Stimulated activated CD4-positive, alpha-beta T cell treated with anti-CD3 and anti-CD28 coated beads, Interleukin-4, amount 100 ng/mL, for 48 hours (primary cell): ENCODE measurements around the gene TMEM61.
"Not testable (repeated sequence)": the region's sequence is repeated elsewhere in the genome, so short reads cannot be mapped to it uniquely, and the experiment has no call there.

Source experiments
- DNase-seq, 2 donors: peaks; one replicate each; pipeline ENCODE4 v3.0.0-alpha.2; 2020; ENCODE audit warnings: low read depth in 2 of 2

TMEM61 gene

DNA sequence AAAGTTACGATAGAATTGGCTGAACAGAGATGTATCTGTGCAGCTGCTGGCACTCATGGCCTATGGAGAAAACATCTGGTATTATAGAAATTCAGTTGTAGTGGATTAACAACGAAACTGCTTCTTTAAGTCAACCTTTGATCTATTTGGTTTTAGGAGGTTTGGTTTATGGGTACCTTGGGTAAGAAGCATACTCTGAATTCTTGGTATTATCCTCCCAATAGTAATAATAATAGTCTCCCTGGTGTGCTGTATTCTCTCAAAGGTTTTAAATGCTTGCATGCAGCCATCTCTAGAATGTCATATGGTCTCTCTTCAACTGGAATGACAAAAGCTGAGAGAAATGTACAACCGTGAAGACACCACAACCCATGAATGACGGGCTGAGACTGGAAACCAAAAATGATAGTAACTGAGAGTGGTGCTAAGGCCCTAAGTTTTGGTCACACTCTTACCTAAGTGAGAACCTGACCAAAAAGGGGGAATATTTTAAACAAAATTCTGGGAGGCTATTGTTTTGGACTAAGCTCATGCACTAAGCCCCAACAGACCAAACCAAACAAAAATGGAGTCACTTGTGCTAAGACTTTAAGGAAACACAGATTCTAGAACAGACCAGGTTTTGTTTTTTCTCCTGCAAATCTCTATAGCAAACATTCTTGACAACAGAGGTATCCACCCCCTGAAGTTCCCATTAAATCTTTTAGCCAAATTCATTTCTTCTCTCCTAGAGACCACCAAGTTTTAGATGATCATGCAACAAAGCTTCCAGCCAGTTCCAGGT, 17.6 kb upstream of the TMEM61 start:
- DNase-seq, result no peak

DNA sequence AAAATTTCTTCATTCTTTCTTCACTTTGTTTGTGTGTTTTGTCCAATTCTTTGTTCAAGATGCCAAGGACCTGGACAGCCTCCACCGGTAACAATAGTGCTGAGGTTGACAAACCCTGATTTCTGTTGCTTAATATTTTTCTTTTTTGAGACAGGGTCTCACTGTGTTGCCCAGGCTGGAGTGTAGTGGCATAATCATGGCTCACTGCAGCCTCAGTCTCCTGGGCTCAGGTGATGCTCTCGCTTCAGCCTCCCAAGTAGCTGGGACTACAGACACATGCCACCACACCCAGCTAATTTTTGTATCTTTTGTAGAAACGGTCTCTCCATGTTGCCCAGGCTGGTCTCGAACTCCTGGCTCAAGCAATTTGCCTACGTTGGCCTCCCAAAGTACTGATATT, 16.6 kb upstream of the TMEM61 start:
- not testable (repeated sequence) for DNase-seq

DNA sequence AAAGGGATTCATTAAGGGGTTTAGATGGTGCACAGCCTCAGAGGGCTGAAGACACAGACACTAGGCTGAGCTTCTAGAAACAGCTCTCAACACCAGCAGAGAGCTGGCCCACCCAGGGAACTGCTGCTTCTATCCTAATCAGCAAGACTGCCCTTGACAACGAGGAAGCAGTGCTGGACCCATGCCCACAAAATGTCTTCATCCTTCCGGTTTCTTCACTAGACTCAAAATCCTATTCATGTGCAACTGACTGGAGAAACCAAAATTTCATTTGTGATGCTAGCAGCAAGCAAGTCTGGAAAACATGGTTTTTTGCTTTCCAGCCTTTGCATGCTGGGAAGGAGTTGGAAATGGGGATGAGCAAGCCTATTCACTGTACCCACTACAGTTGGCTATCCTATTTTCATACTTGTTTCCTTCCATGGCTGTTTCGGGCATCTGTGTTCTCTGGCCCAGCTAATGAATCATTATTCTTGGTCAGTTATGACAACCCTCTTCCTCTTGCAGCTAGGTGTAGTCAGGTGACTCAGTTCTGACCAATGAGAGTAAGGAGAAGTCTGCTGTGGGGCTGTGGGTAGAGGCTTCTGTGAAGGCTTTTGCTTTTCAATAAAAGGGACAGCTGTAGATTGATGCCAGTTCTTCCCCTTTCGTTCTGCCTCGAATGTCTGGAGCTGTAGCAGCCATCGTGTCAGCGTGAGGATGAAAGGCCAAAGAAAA, 14.6 kb upstream of the TMEM61 start:
- DNase-seq, result no peak

DNA sequence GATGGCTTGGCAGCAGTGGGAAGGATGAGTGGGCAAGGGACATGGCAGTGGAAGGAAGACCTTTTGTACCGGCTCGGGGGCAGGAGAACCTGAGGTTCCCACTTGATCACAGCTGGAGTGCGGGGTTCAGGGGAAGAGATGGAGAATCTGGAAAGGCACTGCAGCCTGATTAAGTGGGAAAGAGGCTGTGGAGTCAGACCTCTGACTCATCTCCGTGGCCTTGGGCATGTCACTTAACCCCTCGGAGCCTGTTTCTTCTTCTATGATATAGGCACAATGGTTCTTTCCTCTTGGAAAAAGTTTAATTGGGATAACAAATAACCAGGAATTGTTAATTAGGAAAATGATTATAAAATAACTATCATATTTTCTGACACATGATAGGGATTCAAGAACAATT, 13.1 kb upstream of the TMEM61 start:
- DNase-seq, result no peak

DNA sequence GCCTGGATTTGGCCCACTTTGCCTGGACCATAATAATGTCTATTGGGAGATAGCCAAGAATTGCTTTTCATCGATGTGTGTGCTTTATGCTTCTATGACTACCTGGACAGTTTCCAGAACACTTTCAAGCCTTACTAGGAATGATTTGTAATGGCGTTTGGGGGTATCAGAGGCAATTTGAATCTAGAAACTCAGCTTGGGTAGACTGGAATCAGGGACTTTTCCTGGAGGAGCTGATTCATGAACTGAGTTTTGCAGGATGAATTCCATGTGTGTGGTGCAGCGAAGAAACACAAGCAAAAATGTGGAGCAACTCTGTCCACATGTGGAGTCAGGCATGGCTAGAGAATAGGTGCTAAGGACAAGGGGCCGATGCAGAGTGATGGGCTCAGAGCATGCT, 11.9 kb upstream of the TMEM61 start:
- no peak for DNase-seq

DNA sequence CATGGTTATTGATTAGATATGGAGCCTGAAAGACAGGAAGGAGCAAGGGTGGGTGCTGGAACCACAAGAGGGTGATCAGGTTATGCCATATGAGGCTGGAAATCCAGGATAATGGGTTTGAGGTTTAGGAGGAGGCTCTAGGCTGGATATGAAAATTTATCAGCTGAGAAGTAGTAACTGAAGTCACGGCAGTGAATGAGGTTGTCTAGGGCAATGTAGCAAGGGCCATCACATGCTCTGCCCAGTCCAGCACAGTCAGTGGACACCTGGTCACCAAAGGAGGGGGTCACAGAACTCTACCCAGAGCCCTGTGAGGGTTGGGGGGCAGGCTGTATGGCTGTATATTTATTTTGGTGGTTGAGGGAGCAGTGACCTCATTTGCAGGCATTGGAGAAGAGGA, 10.5 kb upstream of the TMEM61 start:
- DNase-seq, result no peak

DNA sequence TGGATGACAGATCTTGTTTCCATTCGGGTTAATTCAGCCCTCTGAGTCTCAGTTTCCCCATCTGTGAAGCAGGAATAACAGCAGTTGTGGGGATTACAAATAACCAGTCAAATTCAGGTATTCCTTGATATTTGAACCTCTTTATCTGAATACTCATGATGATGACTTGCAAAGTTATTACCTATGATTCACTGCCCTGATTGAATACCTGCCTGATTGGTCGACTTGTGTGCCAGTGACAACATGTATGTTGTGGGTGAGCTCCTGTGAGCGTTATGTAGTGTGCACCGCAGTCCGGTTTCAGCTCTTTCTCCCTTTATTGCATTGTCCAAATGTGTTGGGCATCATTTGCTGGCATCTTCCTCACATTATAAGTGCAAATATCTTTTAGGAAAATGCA, 9.5 kb upstream of the TMEM61 start:
- no peak for DNase-seq

DNA sequence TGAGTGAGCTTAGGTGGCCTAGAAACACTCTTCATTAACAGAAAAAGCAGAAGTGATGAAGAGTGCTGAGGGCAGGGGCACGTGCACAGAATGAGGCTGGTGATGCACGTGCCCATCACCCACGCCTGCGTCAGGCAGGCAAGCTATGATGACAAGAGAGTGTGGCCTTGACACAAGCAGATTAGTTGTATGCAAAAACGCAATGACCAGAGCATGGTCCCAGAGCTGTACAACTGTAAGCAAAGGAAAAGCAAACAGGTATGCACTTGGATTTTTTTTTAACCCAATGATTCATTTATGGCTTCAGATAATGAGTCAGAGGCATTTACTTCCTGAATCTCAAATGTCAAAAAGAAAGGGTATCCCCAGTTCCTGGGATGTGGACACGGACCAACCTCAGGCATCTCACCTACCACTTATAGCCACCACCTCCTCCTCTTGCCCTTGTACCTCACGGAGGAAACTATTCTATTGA, 9.1 kb upstream of the TMEM61 start:
- no peak for DNase-seq

DNA sequence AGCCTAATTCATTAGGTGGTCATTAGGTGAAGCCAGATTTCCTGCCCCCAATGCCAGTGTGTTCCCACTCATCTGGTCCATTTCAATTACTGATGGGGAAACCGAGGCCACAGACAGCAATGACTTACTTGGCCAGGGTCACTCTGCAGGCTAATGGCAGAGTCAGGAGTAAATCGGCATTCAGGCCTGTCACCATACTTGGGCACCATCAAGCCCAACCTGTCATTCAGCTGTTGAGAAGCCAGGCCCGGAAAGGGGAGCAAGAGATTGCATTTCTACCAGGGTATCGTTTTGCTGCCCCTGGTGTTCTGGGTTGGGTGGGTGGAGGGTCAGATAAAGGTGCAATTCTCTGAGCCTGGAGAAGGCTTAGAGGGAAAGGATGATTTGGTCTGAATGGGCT, 8.0 kb upstream of the TMEM61 start:
- DNase-seq, result no peak

DNA sequence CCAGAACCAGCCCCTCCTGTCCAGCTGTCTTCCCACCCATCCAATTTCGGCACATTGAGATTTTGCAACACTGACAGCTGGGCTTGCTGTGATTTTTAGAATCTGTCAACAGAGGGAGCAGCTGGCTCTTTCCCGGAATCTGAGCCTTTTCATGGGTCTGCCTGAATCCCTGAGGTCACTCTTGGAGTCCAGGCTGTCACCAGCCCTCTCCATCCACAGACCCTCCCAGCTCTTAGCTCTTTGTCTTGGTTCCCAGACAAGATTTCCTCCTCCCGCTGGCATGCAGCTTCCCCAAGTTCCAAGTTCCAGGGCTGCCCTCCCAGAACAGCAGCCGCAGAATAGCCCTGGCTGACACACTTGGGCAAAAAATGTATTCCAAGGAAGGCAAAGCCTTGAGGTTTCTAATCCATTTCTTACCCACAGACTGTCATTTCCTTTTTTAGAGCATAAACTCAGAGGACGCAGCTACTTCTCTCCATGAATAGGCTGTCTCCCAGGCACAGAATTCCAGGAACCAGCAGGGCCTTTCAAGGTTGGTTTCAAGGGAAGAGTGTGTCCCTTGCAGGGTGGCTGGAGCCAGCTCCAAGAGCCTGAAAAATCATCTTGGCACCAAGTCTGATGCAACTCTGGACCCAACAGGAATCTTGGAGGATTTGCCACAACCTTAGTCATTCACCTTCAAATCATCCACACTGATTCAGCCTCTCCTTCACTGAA, 7.1 kb upstream of the TMEM61 start:
- no peak for DNase-seq

DNA sequence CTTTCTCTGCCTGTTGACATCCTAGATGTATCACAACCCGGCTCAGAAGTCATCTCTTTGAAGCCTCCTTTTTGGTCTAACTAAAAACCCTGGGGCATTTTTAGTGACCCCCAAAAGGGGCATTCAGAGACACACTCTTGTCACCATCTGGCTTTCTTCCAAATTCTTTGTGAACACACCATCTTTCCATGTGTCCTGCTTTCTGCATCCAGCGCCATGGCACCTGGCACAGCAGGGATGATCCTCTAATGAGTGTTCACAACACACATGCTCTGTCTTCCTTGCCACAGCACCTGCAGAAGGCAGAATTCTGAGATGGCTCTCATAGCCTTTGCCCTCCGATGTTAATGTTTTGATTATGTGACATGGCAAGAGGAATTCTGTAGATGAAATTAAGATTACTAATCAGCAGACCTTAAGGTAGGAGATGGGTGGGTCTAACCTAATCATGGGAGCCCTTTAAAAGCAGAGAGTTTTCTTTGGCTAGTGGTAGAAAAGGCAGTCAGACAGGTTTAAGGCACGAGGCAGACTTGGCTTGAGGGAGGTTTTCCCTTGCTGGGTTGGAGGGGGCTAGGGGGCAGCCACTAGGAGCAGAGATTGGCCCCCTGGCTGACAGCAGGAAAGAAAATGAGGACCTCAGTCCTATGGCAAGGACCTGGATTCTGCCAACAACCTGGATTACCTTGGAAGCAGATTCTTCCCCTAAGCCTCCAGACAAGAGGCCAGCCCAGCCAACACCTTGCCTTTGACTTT, 4.9 kb upstream of the TMEM61 start:
- DNase-seq, result no peak

DNA sequence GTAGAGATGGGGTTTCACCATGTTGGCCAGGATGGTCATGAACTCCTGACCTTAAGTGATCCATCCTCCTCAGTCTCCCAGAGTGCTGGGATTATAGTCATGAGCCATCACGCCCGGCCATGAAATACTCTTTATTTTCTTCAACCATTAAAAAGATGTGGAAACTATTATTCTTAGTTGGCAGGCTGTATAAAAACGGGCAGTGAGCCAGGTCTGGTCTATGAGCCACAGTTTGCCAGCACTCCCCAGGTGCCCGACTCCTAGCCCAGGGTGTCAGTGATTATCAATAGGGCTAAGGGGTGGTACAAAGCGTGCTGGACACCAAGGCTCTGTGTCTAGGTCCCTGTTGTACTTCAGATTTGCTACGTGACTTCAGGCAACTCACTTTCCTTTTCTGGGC, 3.7 kb upstream of the TMEM61 start:
- DNase-seq, result no peak

DNA sequence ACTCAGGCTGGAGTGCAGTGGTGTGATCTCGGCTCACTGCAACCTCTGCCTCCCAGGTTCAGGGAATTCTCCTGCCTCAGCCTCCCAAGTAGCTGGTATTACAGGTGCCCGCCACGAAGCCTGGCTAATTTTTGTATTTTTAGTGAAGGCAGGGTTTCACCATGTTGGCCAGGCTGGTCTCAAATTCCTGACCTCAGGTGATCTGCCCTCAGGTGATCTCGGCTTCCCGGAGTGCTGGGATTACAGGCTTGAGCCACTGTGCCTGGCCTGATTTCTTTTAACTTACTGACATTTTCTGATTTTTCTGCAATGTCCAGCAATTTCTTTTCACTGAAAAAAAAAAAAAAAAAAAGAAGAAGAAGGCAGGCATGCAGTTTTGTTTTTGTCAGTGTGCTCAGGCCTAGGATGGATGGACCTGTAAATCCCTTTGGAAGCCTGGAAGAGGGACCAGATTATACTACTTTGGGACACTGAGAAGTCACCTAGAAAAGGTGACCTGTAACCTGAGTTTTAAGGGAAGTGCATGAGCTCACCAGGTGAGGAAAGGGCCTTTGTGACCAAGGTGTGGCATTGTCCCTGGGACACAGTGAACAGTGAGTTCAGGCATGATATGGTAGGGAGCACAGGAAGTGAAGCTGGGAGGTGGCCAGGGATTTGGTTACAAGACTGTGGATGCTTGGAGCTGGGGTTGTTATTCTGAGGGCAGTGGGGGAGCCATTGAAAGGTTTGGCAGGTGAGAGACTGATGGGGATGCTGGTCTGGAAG, 2.7 kb upstream of the TMEM61 start:
- no peak for DNase-seq

DNA sequence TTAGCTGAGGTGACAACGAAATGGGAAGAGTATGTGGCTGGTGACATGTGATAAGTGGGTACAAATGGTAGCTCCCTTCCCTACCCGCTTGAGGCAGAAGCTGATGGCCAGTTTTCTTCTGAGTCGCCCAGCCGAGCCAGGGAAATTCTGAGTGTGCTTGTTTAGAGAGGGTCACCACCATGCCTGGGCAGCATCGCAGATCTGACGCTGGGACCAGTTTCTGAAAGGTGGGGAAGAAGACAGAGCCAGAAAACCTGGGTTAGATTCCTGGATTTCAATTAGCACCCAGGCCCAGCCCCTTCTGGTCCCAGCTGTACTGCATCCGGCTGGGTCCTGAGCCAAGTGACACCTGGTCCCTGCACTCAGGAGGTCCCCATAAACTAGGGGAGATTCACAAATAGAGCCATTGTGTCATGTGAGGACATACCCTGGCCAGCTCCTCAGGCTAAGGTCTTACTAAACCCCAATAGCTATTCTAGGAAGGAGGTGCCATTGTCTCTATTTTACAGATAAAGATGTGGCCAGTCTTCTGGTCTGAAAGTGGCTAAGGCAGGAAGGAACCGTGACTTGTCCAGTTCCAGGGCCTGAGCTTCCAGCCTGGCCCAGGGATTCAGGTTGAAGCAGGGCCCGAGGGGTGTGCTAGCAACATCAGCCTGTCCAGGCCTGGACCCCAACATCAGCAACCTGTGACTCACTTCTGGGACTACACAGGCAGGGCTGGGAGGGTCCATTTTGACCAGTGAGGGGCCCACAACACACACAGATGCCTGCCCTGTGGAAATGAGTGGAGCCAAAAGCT, 1.7 kb upstream of the TMEM61 start:
- no peak for DNase-seq

DNA sequence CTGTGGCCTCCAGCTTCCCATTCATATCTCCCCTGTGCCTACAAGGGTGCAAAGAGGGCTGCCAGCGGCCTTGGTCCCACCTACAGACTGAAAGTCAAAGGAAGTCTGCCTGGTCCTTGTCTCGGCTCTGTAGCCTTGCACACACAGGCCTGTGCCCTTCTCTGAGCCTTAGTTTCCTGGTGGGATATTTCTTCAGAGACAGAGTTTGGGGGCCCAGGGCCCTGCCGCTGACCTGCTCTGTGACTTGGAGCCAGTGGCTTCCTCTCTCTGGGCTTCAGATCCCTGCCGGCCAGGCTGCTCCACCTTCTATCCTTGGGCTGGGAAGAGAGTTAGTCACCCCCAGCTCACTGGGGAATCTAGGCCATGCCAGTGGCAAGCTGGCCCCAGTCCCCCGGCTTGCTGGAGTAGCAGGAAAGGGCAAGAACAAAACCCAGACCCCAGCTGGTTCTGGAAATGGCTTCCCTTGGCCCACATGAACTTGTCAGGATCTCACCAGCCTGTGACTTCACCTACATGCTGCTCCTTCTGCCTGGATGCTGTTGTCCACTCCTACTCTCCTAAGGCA, 1.0 kb upstream of the TMEM61 start:
- DNase-seq, result no peak

DNA sequence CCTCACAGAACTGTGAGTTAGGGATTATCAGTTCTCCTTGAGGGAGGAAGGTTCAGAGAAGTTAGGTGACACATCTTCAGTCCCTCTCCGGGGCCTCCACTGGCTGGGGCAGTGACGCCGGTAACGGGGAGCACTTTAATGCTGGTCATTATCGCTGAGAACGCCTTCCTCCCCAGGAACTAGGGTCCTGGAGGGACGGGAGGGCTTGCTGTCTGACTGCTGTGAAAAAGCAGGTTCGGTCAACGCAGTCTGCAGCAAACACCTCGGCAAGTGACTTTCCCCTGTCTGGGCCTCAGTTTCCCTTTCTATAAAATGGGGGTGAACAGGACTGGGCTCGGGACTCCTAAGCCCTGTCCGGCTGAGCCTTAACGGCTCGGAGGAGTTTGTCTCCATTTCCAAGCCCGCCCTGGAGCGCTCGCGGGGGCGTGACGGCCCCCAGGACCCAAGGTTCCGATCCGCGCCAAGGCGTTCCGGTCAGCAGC, 341 bp upstream of the TMEM61 start:
- DNase-seq, result no peak

DNA sequence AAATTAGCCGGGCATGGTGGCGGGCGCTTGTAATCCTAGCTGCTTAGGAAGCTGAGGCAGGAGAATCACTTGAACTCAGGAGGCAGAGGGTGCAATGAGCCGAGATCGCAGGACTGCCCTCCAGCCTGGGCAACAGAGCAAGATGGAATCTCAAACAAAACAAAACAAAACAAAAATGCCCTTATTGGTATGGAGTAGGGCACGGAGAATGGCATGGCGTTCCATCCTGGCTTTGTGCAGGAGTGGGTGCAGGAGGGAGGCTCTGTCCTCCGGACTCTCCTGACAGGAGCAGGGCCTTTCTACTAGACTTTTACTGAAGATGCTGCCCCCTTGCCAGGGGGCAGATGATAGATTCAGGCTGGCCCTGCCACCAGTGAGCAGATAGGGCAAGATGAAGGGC, 1.0 kb downstream of the TMEM61 start:
- no peak for DNase-seq

DNA sequence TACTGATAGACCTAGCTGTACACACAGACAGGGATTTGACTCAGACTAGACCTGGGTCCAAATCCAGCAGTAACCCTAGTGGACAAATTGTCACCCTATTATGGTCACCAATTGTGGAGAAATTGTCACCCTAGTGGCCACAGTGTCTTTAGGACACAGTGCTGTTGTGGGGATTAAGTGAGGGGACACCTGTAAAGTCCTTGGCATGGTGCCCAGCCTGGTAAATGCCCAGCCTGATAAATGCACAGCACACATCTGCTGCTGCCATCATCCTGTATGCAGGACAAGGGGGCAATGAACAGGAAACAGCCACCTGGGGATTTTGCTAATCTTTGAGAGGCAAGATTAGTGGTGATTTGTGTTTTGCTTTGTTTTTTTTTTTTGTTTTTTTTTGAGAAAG, 2.3 kb downstream of the TMEM61 start:
- DNase-seq, result no peak

DNA sequence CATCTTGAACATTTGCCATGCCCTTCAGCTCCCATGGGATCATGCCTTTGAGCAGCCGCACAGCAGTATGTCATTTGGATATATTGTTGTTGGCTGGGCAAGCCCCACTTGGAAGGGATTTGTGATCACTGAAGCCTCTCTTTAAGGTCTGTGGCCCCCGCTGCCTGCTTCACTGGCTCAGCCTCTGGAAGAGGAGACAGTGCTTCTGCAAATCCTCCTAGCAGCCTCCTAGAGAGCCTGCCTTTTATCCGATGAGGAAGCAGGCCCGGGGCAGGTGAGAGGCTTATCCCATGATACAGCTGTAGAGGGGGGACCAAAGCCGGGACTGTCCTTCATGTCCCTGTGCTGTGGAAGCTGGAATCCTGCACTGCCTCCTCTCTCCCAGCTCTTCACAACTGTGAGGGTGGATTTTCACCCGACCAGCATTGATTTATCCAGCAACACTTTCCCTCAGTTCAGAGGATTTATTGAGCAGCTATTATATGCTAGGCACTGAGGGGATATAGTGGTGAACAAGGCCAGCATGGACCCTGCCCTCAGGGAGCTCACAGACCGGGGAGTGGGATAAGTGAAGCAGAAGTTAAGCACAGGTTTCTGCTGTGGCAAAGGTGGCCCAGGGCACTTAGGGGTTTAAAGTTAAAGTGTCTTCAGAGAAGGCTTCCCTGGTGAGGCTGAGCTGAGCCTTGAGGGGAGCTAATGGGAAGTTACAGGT, 3.9 kb downstream of the TMEM61 start:
- DNase-seq, result no peak
